OCI-LY7 (cell line): ENCODE results near the gene ATP8B3.

Experiments used
- EZH2phosphoT487 ChIP-seq: fragments of 200-600 bp; sonication (generic); IDR thresholded peaks from 2 replicates; pipeline ENCODE4 v1.6.1; 2018; ENCODE audit warnings: low read depth, borderline replicate concordance, mild to moderate bottlenecking, mixed run types, antibody characterized with exemption, low read length, moderate library complexity, mixed read lengths
- TF ChIP-seq, protein P1 (sequence below): fragments of 200-600 bp; sonication (generic); conservative IDR thresholded peaks from 2 replicates; pipeline ENCODE4 v1.5.1; 2014; ENCODE audit warnings: mild to moderate bottlenecking, antibody characterized with exemption, low read length, moderate library complexity, mixed read lengths

DNA sequence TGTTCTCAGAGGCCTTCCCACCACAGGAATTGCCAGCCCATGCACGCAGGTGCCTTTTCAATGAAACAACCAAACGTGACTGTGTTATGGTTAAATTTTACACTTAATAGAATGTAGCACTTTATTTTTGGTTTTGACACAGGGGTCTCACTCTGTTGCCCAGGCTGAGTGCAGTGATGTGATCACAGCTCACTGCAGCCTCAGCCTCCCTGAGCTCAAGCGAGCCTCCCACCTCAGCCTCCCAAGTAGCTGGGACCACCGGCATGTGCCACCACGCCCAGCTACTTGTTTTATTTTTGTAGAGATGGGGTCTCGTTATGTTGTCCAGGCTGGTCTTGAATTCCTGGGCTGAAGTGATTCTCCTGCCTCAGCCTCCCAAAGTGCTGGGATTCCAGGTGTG is 7.2 kb downstream of the ATP8B3 start:
- TF ChIP-seq, protein P1, sequence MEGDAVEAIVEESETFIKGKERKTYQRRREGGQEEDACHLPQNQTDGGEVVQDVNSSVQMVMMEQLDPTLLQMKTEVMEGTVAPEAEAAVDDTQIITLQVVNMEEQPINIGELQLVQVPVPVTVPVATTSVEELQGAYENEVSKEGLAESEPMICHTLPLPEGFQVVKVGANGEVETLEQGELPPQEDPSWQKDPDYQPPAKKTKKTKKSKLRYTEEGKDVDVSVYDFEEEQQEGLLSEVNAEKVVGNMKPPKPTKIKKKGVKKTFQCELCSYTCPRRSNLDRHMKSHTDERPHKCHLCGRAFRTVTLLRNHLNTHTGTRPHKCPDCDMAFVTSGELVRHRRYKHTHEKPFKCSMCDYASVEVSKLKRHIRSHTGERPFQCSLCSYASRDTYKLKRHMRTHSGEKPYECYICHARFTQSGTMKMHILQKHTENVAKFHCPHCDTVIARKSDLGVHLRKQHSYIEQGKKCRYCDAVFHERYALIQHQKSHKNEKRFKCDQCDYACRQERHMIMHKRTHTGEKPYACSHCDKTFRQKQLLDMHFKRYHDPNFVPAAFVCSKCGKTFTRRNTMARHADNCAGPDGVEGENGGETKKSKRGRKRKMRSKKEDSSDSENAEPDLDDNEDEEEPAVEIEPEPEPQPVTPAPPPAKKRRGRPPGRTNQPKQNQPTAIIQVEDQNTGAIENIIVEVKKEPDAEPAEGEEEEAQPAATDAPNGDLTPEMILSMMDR: no peak
- no peak for TF ChIP-seq EZH2phosphoT487
